HG03066 (cell line): ENCODE measurements around the gene MAML3.

Experiments
- ATAC-seq: cut with Tn5 transposase; IDR thresholded peaks from one replicate; pipeline ENCODE4 v1.9.1; 2021; ENCODE audit warnings: low read depth; ENCODE audit not compliant: unreplicated experiment

Gene MAML3

GRCh38 chr4:139828966-139829664 lies 324.9 kb downstream of the MAML3 start:
- ATAC-seq: no peak

GRCh38 chr4:139826426-139826825 lies 327.6 kb downstream of the MAML3 start:
- ATAC-seq: no peak

GRCh38 chr4:139825523-139826014 lies 328.4 kb downstream of the MAML3 start:
- ATAC-seq: no peak

GRCh38 chr4:139824882-139825522 lies 329.0 kb downstream of the MAML3 start:
- ATAC-seq: no peak

GRCh38 chr4:139823746-139824145 lies 330.2 kb downstream of the MAML3 start:
- ATAC-seq: no peak

- no peak for ATAC-seq
These were observed 330.6 kb downstream of the MAML3 start for GRCh38 chr4:139823345-139823744.

GRCh38 chr4:139822391-139822790 lies 331.6 kb downstream of the MAML3 start:
- ATAC-seq: no peak

GRCh38 chr4:139819082-139819481 lies 334.9 kb downstream of the MAML3 start:
- ATAC-seq: no peak

- ATAC-seq: no peak
These were observed 336.1 kb downstream of the MAML3 start for GRCh38 chr4:139817657-139818452.

GRCh38 chr4:139816856-139817255 lies 337.1 kb downstream of the MAML3 start:
- no peak for ATAC-seq

- ATAC-seq: no peak
These were observed 338.0 kb downstream of the MAML3 start for GRCh38 chr4:139815778-139816601.

- no peak for ATAC-seq
These were observed 339.5 kb downstream of the MAML3 start for GRCh38 chr4:139814323-139815015.

- no peak for ATAC-seq
These were observed 340.1 kb downstream of the MAML3 start for GRCh38 chr4:139813881-139814280.

- no peak for ATAC-seq
These were observed 343.3 kb downstream of the MAML3 start for GRCh38 chr4:139810710-139811109.

- no peak for ATAC-seq
These were observed 344.2 kb downstream of the MAML3 start for GRCh38 chr4:139809757-139810140.

GRCh38 chr4:139808808-139809756 lies 344.9 kb downstream of the MAML3 start:
- no peak for ATAC-seq

GRCh38 chr4:139808381-139808807 lies 345.6 kb downstream of the MAML3 start:
- no peak for ATAC-seq

- ATAC-seq: no peak
These were observed 346.5 kb downstream of the MAML3 start for GRCh38 chr4:139807483-139807882.

- no peak for ATAC-seq
These were observed 347.1 kb downstream of the MAML3 start for GRCh38 chr4:139806929-139807328.
